ENCODE data around the gene OPN3. TPM values are rescaled to one million over a fixed set of nuclear protein-coding genes. Genes with fewer than 3 reads are reported as not detected.

The OPN3 gene
- polyA plus RNA-seq, 1 experiment, result 14.1 TPM

- ChIA-PET CTCF (interaction anchor here (0.8 kb wide), 1 partner anchor 10 kb away, joined by 3 read pairs; no protein-coding TSS in a partner anchor), POLR2A (no interaction called here)
- DNase-seq (ENCODE audit: low read depth), result no peak
- H3K36me3 ChIP-seq (ENCODE audit: control insufficient read depth, insufficient read depth, low read length), result no peaks in the 10 kb centered on the region
- no peak for TF ChIP-seq CTCF (IDR thresholded peaks at IDR 0.05; ENCODE audit: insufficient read depth, low read depth, low read length)
- H3K27me3 ChIP-seq (ENCODE audit: control insufficient read depth, insufficient read depth, low read length), result no peaks in the 10 kb centered on the region
- H3K4me3 ChIP-seq (ENCODE audit: low read depth, low read length), result no peak overlapping the region
Observed at GRCh38 chr1:241586905-241587512, 53.2 kb downstream of the OPN3 start.

GRCh38 chr1:241582921-241583321 lies 57.2 kb downstream of the OPN3 start:
- no peak for DNase-seq (ENCODE audit: low read depth)
- H3K27me3 ChIP-seq (ENCODE audit: control insufficient read depth, insufficient read depth, low read length), result no peaks in the 10 kb centered on the region
- POLR2A ChIA-PET, result no interaction called here
- H3K4me3 ChIP-seq (ENCODE audit: low read depth, low read length), result no peak overlapping the region
- CTCF ChIA-PET, result interaction anchor here (1.2 kb wide), 1 partner anchor 264 kb away, joined by 4 read pairs; no protein-coding TSS in a partner anchor
- H3K36me3 ChIP-seq (ENCODE audit: control insufficient read depth, insufficient read depth, low read length), result no peaks in the 10 kb centered on the region
- no peak for TF ChIP-seq CTCF (IDR thresholded peaks at IDR 0.05; ENCODE audit: insufficient read depth, low read depth, low read length)

GRCh38 chr1:241579434-241579833 lies 60.7 kb downstream of the OPN3 start:
- H3K36me3 ChIP-seq (ENCODE audit: control insufficient read depth, insufficient read depth, low read length), result no peaks in the 10 kb centered on the region
- no peaks in the 10 kb centered on the region for H3K27me3 ChIP-seq (ENCODE audit: control insufficient read depth, insufficient read depth, low read length)
- no peak for TF ChIP-seq CTCF (IDR thresholded peaks at IDR 0.05; ENCODE audit: insufficient read depth, low read depth, low read length)
- H3K4me3 ChIP-seq (ENCODE audit: low read depth, low read length), result no peak overlapping the region
- CTCF ChIA-PET, result no interaction called here
- DNase-seq (ENCODE audit: low read depth), result no peak
- POLR2A ChIA-PET, result no interaction called here

- Histone ChIP-seq H3K27me3 (ENCODE audit: control insufficient read depth, insufficient read depth, low read length) (no peaks in the 10 kb centered on the region), H3K4me3 (ENCODE audit: low read depth, low read length) (no peak overlapping the region), H3K36me3 (ENCODE audit: control insufficient read depth, insufficient read depth, low read length) (no peaks in the 10 kb centered on the region)
- CTCF ChIA-PET, result no interaction called here
- DNase-seq (ENCODE audit: low read depth), result no peak
- no peak for TF ChIP-seq CTCF (IDR thresholded peaks at IDR 0.05; ENCODE audit: insufficient read depth, low read depth, low read length)
- POLR2A ChIA-PET, result no interaction called here
Observed at GRCh38 chr1:241574154-241574553, 66.0 kb downstream of the OPN3 start.

- ChIA-PET CTCF (interaction anchor here (0.6 kb wide), 2 partner anchors 13 to 173 kb away, joined by 3 read pairs; no protein-coding TSS in a partner anchor), POLR2A (no interaction called here)
- Histone ChIP-seq H3K4me3 (ENCODE audit: low read depth, low read length) (no peak overlapping the region), H3K36me3 (ENCODE audit: control insufficient read depth, insufficient read depth, low read length) (no peaks in the 10 kb centered on the region), H3K27me3 (ENCODE audit: control insufficient read depth, insufficient read depth, low read length) (no peaks in the 10 kb centered on the region)
- no peak for TF ChIP-seq CTCF (IDR thresholded peaks at IDR 0.05; ENCODE audit: insufficient read depth, low read depth, low read length)
- DNase-seq (ENCODE audit: low read depth), result no peak
Observed at GRCh38 chr1:241569848-241570247, 70.3 kb downstream of the OPN3 start.

Measured in BJ (cell line).